ENCODE results near the gene MTG2. TPM values are rescaled to one million over a fixed set of nuclear protein-coding genes. Genes with fewer than 3 reads are reported as not detected.

MTG2 gene
- polyA plus RNA-seq, 1 donor (not counting 4 experiments of a cell fraction or from before 2014, with no cell fraction given) = 24.7 TPM

- Histone ChIP-seq H3K4me2 (ENCODE audit: control insufficient read depth, extremely low read depth, insufficient read depth, low read depth, low read length) (no peak overlapping the region), H3K9me1 (ENCODE audit: control insufficient read depth, extremely low read depth, insufficient read depth, low read length) (no peaks in the 10 kb centered on the region), H3K27ac (ENCODE audit: control insufficient read depth, insufficient read depth, low read length) (no peak overlapping the region), H3K4me1 (ENCODE audit: control insufficient read depth, extremely low read depth, insufficient read depth, low read length) (peaks cover 9% of the 10 kb centered on the region), H2AFZ (ENCODE audit: control insufficient read depth, low read length) (no peak overlapping the region), H3K9ac (ENCODE audit: control insufficient read depth, extremely low read depth, insufficient read depth, low read length) (no peak overlapping the region), H3K79me2 (ENCODE audit: control insufficient read depth, insufficient read depth, low read length) (no peaks in the 10 kb centered on the region), H3K36me3 (ENCODE audit: control insufficient read depth in 2 of 2, extremely low read depth in 1 of 2, insufficient read depth in 2 of 2, low read length in 2 of 2) (no peaks in the 10 kb centered on the region), H3K4me3 (ENCODE audit: control insufficient read depth in 2 of 3, extremely low read depth in 1 of 3, insufficient read depth in 2 of 3, low read depth in 1 of 3, low read length in 3 of 3) (no peak overlapping the region), H4K20me1 (ENCODE audit: control insufficient read depth, extremely low read depth, insufficient read depth, low read length) (peaks cover 12% of the 10 kb centered on the region), H3K27me3 (ENCODE audit: control insufficient read depth, extremely low read depth, insufficient read depth, low read length) (peaks cover 56% of the 10 kb centered on the region), H3K9me3 (ENCODE audit: control insufficient read depth, low read depth, low read length) (no peaks in the 10 kb centered on the region)
- no peak for DNase-seq (ENCODE audit: low read depth, low spot score)
- dilution Hi-C loops (cut with MboI; ENCODE audit: extremely low pct_ligation_motif_present, low sequenced_read_pairs) = no loop called here
- TF ChIP-seq CTCF (optimal IDR thresholded peaks at IDR 0.05 in 1 of 3, IDR thresholded peaks at IDR 0.05 in 1 of 3, conservative IDR thresholded peaks at IDR 0.05 in 1 of 3; ENCODE audit: extremely low read depth in 1 of 3, insufficient read depth in 2 of 3, low read length in 3 of 3) (no peak), EZH2 (IDR thresholded peaks at IDR 0.05; ENCODE audit: low read length) (no peak)
- FAIRE-seq = no peak
Observed at GRCh38 chr20:62212299-62212698, 29.5 kb downstream of the MTG2 start.

- peaks cover 9% of the 10 kb centered on the region for H4K20me1 ChIP-seq (ENCODE audit: control insufficient read depth, extremely low read depth, insufficient read depth, low read length)
- H3K27me3 ChIP-seq (ENCODE audit: control insufficient read depth, extremely low read depth, insufficient read depth, low read length) = peaks cover 74% of the 10 kb centered on the region
- dilution Hi-C loops (cut with MboI; ENCODE audit: extremely low pct_ligation_motif_present, low sequenced_read_pairs) = no loop called here
Observed at GRCh38 chr20:62214067-62214466, 31.2 kb downstream of the MTG2 start.

More at GRCh38 chr20:62214067-62214466, 31.2 kb downstream of the MTG2 start:
- no peaks in the 10 kb centered on the region for H3K9me3 ChIP-seq (ENCODE audit: control insufficient read depth, low read depth, low read length)
- no peaks in the 10 kb centered on the region for H3K79me2 ChIP-seq (ENCODE audit: control insufficient read depth, insufficient read depth, low read length)
- H3K27ac ChIP-seq (ENCODE audit: control insufficient read depth, insufficient read depth, low read length) = no peak overlapping the region
- FAIRE-seq (no peak), DNase-seq (ENCODE audit: low read depth, low spot score) (no peak)
- no peaks in the 10 kb centered on the region for H3K9me1 ChIP-seq (ENCODE audit: control insufficient read depth, extremely low read depth, insufficient read depth, low read length)
- H2AFZ ChIP-seq (ENCODE audit: control insufficient read depth, low read length) = no peak overlapping the region
- no peak overlapping the region for H3K9ac ChIP-seq (ENCODE audit: control insufficient read depth, extremely low read depth, insufficient read depth, low read length)
- peaks cover 3% of the 10 kb centered on the region for H3K4me1 ChIP-seq (ENCODE audit: control insufficient read depth, extremely low read depth, insufficient read depth, low read length)
- TF ChIP-seq EZH2 (IDR thresholded peaks at IDR 0.05; ENCODE audit: low read length) (no peak), CTCF (optimal IDR thresholded peaks at IDR 0.05 in 1 of 3, IDR thresholded peaks at IDR 0.05 in 1 of 3, conservative IDR thresholded peaks at IDR 0.05 in 1 of 3; ENCODE audit: extremely low read depth in 1 of 3, insufficient read depth in 2 of 3, low read length in 3 of 3) (no peak)
- H3K4me3 ChIP-seq (ENCODE audit: control insufficient read depth in 2 of 3, extremely low read depth in 1 of 3, insufficient read depth in 2 of 3, low read depth in 1 of 3, low read length in 3 of 3) = no peak overlapping the region
- H3K4me2 ChIP-seq (ENCODE audit: control insufficient read depth, extremely low read depth, insufficient read depth, low read depth, low read length) = no peak overlapping the region
- H3K36me3 ChIP-seq (ENCODE audit: control insufficient read depth in 2 of 2, extremely low read depth in 1 of 2, insufficient read depth in 2 of 2, low read length in 2 of 2) = no peaks in the 10 kb centered on the region

Measured in keratinocyte (primary cell).